Ishikawa (cell line): ENCODE results near the gene TBC1D1.

Experiments used
- CEBPB ChIP-seq: IDR thresholded peaks from 2 replicates; pipeline ENCODE4 v1.6.1; 2012
- CREB1 ChIP-seq: IDR thresholded peaks from 2 replicates; pipeline ENCODE4 v1.6.1; 2012; ENCODE audit warnings: low read depth
- EGR1 ChIP-seq: IDR thresholded peaks from 2 replicates; pipeline ENCODE4 v1.6.1; 2012
- EP300 ChIP-seq: IDR thresholded peaks from 2 replicates; pipeline ENCODE4 v1.6.1; 2012; ENCODE audit warnings: borderline replicate concordance
- FOXM1 ChIP-seq: IDR thresholded peaks from 2 replicates; pipeline ENCODE4 v1.6.1; 2012; ENCODE audit warnings: low read depth, borderline replicate concordance
- NFIC ChIP-seq: IDR thresholded peaks from 2 replicates; pipeline ENCODE4 v1.6.1; 2012
- RAD21 ChIP-seq: IDR thresholded peaks from 2 replicates; pipeline ENCODE4 v1.6.1; 2012; ENCODE audit warnings: low read depth
- TAF1 ChIP-seq: IDR thresholded peaks from 2 replicates; pipeline ENCODE4 v1.6.1; 2012; ENCODE audit warnings: low read depth, mild to moderate bottlenecking
- TCF12 ChIP-seq: IDR thresholded peaks from 2 replicates; pipeline ENCODE4 v1.6.1; 2012; ENCODE audit warnings: low read depth
- TEAD4 ChIP-seq: IDR thresholded peaks from 2 replicates; pipeline ENCODE4 v1.6.1; 2012
- YY1 ChIP-seq: IDR thresholded peaks from 2 replicates; pipeline ENCODE4 v1.6.1; 2012; ENCODE audit warnings: low read depth
- ZBTB7A ChIP-seq: IDR thresholded peaks from 2 replicates; pipeline ENCODE4 v1.6.1; 2012; ENCODE audit warnings: low read depth
- TF ChIP-seq, protein P1 (sequence below): IDR thresholded peaks from 2 replicates; pipeline ENCODE4 v1.6.1; 2012
- TF ChIP-seq, protein P2 (sequence below): IDR thresholded peaks from 2 replicates; pipeline ENCODE4 v1.6.1; 2012; ENCODE audit warnings: low read depth, mild to moderate bottlenecking
- TF ChIP-seq, protein P3 (sequence below): IDR thresholded peaks from 2 replicates; pipeline ENCODE4 v1.6.1; 2012

The TBC1D1 gene, protein sequence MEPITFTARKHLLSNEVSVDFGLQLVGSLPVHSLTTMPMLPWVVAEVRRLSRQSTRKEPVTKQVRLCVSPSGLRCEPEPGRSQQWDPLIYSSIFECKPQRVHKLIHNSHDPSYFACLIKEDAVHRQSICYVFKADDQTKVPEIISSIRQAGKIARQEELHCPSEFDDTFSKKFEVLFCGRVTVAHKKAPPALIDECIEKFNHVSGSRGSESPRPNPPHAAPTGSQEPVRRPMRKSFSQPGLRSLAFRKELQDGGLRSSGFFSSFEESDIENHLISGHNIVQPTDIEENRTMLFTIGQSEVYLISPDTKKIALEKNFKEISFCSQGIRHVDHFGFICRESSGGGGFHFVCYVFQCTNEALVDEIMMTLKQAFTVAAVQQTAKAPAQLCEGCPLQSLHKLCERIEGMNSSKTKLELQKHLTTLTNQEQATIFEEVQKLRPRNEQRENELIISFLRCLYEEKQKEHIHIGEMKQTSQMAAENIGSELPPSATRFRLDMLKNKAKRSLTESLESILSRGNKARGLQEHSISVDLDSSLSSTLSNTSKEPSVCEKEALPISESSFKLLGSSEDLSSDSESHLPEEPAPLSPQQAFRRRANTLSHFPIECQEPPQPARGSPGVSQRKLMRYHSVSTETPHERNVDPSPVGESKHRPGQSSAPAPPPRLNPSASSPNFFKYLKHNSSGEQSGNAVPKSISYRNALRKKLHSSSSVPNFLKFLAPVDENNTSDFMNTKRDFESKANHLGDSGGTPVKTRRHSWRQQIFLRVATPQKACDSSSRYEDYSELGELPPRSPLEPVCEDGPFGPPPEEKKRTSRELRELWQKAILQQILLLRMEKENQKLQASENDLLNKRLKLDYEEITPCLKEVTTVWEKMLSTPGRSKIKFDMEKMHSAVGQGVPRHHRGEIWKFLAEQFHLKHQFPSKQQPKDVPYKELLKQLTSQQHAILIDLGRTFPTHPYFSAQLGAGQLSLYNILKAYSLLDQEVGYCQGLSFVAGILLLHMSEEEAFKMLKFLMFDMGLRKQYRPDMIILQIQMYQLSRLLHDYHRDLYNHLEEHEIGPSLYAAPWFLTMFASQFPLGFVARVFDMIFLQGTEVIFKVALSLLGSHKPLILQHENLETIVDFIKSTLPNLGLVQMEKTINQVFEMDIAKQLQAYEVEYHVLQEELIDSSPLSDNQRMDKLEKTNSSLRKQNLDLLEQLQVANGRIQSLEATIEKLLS (N-terminal part only)

DNA sequence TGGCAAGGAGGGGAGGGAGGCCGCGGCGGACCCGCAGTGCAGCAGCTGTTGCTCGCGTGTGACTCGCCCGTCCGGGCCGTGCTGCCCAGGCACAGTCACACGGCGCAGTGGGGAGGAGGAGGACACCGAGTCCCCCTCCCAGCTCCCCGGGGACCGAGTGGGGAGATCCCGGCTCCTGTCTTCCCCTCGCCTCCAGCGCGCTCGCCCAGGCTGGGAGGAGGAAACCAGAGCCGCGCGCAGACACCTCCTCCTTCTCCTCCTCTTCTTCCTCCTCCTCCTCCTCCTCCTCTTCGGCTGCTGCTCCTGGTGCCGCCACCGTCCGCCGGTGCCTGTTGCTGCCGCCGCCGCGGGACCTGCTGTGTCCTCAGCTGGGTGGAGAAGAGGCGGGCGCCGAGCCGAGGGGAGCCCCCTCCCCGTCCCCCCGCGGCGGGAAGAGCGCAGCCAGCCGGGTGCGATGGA, at the start of gene TBC1D1:
Gene TBC1D1, plus strand, starts transcription at position 284 of the 459 bp plus-strand sequence. CDS start 11,012 bp downstream, outside the sequence.
- no peak for TF ChIP-seq TAF1
- TF ChIP-seq RAD21 = no peak
- TF ChIP-seq, protein P1, sequence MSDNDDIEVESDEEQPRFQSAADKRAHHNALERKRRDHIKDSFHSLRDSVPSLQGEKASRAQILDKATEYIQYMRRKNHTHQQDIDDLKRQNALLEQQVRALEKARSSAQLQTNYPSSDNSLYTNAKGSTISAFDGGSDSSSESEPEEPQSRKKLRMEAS = no peak; the same call in none of the 2 replicates
- TF ChIP-seq, protein P2, sequence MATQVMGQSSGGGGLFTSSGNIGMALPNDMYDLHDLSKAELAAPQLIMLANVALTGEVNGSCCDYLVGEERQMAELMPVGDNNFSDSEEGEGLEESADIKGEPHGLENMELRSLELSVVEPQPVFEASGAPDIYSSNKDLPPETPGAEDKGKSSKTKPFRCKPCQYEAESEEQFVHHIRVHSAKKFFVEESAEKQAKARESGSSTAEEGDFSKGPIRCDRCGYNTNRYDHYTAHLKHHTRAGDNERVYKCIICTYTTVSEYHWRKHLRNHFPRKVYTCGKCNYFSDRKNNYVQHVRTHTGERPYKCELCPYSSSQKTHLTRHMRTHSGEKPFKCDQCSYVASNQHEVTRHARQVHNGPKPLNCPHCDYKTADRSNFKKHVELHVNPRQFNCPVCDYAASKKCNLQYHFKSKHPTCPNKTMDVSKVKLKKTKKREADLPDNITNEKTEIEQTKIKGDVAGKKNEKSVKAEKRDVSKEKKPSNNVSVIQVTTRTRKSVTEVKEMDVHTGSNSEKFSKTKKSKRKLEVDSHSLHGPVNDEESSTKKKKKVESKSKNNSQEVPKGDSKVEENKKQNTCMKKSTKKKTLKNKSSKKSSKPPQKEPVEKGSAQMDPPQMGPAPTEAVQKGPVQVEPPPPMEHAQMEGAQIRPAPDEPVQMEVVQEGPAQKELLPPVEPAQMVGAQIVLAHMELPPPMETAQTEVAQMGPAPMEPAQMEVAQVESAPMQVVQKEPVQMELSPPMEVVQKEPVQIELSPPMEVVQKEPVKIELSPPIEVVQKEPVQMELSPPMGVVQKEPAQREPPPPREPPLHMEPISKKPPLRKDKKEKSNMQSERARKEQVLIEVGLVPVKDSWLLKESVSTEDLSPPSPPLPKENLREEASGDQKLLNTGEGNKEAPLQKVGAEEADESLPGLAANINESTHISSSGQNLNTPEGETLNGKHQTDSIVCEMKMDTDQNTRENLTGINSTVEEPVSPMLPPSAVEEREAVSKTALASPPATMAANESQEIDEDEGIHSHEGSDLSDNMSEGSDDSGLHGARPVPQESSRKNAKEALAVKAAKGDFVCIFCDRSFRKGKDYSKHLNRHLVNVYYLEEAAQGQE = no peak
- TF ChIP-seq EP300 = no peak
- TF ChIP-seq CEBPB = no peak
- no peak for TF ChIP-seq EGR1
- TF ChIP-seq FOXM1 = no peak
- TF ChIP-seq TEAD4 = no peak
- no peak for TF ChIP-seq NFIC
- TF ChIP-seq, protein P3, sequence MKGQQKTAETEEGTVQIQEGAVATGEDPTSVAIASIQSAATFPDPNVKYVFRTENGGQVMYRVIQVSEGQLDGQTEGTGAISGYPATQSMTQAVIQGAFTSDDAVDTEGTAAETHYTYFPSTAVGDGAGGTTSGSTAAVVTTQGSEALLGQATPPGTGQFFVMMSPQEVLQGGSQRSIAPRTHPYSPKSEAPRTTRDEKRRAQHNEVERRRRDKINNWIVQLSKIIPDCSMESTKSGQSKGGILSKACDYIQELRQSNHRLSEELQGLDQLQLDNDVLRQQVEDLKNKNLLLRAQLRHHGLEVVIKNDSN = no peak
- no peak for TF ChIP-seq ZBTB7A
- no peak for TF ChIP-seq CREB1

DNA sequence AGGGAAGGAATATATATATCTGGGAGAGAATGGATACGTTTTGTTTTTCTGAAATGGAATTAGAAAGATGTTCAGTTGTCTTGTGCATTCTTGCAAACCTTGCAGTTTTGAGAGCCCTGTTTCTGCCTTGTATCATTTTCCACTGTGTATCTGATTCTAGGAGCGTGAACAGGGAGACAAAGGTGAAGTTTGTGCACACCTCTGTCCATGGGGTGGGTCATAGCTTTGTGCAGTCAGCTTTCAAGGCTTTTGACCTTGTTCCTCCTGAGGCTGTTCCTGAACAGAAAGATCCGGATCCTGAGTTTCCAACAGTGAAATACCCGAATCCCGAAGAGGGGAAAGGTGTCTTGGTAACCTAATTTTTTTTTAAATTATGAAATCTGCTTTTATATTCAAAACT, 46.7 kb upstream of the TBC1D1 start:
- no peak for TF ChIP-seq EP300
- no peak for TF ChIP-seq TAF1
- TF ChIP-seq, protein P3 = no peak
- TF ChIP-seq, protein P1 = no peak
- no peak for TF ChIP-seq TEAD4
- no peak for TF ChIP-seq CREB1
- no peak for TF ChIP-seq TCF12
- TF ChIP-seq ZBTB7A = no peak
- TF ChIP-seq RAD21 = no peak
- no peak for TF ChIP-seq YY1
- no peak for TF ChIP-seq NFIC

DNA sequence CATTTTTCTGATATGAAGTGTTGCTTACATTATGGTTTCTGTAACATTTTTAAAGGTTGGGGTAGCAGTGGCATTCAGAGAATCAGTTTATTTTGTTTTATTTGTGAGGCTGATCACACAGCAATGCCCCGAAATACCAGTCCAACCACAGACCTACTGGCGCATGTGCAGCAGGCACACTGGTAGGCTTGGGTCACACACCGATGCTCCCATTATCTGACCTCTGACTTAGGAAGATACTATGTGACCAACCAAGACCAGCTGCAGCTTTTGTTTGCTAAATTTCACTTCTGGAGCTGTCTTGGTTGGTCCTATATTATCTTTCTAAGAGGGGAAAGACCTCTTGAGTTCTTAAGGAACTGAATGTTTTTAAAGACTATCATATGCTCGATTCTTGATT, 45.7 kb upstream of the TBC1D1 start:
- TF ChIP-seq, protein P2 = no peak
- no peak for TF ChIP-seq EP300

DNA sequence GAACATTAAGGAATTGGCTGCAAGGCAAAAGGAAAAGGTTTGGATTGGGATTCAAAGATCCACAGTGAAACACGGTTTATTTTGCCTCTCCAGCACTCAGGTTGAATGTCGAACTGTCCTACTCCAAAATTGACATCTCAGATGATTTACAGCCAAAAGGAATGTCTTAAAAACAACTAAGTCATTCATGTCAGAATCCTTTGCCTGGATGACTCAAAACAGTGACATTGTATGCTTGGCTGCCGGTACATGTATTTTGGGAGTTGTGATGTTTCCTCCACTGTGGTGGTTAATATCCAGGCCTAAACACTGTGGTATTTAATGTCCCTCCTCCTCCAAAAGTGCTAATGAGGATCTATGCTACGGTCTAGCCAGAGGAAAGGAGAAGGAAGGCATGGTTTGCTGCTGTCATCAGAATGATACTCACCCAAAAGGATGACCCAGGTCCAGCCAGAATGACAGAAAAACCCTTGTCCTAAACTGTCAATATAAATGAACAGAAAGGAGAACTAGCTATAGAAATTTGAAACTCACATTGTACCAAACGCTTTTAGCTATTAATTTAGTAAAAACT, 43.5 kb upstream of the TBC1D1 start:
- no peak for TF ChIP-seq YY1
- TF ChIP-seq TEAD4 = no peak
- no peak for TF ChIP-seq TAF1
- no peak for TF ChIP-seq EP300
- TF ChIP-seq, protein P2 = no peak
- no peak for TF ChIP-seq TCF12
- TF ChIP-seq ZBTB7A = no peak
- no peak for TF ChIP-seq RAD21
- TF ChIP-seq, protein P1 = no peak
- TF ChIP-seq NFIC = no peak
- TF ChIP-seq, protein P3 = no peak
- no peak for TF ChIP-seq CREB1
- TF ChIP-seq CEBPB = no peak
- no peak for TF ChIP-seq EGR1
- no peak for TF ChIP-seq FOXM1
